Mesenchymal stem cell (in vitro differentiated cells and primary cell): ENCODE data around the gene TBC1D16.

ENCODE experiments used
- DNase-seq: peaks from one replicate; pipeline ENCODE4 v3.0.0-alpha.2; 2013
- H2AFZ ChIP-seq: one replicate; pipeline ENCODE4 v1.6.1; 2013; ENCODE audit warnings: low read depth, mild to moderate bottlenecking, control low read depth, inconsistent platforms, low read length, moderate library complexity
- H2AK5ac ChIP-seq: 2 replicates; pipeline ENCODE4 v1.6.1; 2013; ENCODE audit warnings: low read length, moderate library complexity, mild to moderate bottlenecking, inconsistent platforms; ENCODE audit not compliant: severe bottlenecking
- H2BK120ac ChIP-seq: one replicate; pipeline ENCODE4 v1.6.1; 2013; ENCODE audit warnings: low read depth, mild to moderate bottlenecking, inconsistent platforms, low read length, moderate library complexity
- H2BK12ac ChIP-seq, 2 experiments: one replicate each; pipeline ENCODE4 v1.6.1; 2013; ENCODE audit warnings: inconsistent platforms in 2 of 2, low read length in 2 of 2, mild to moderate bottlenecking in 2 of 2, moderate library complexity in 2 of 2, control low read depth in 1 of 2
- H2BK15ac ChIP-seq: one replicate; pipeline ENCODE4 v1.6.1; 2013; ENCODE audit warnings: mild to moderate bottlenecking, low read depth, inconsistent platforms; ENCODE audit not compliant: poor library complexity, severe bottlenecking
- H2BK5ac ChIP-seq: 2 replicates; pipeline ENCODE4 v1.6.1; 2013; ENCODE audit warnings: low read depth, mild to moderate bottlenecking, low read length, control low read depth, inconsistent platforms; ENCODE audit not compliant: poor library complexity, severe bottlenecking
- H3K14ac ChIP-seq, 2 experiments: one replicate each; pipeline ENCODE4 v1.6.1; 2013; ENCODE audit warnings: inconsistent platforms in 2 of 2, low read length in 2 of 2, control low read depth in 1 of 2, mild to moderate bottlenecking in 1 of 2, moderate library complexity in 1 of 2
- H3K18ac ChIP-seq, 2 experiments: one replicate each; pipeline ENCODE4 v1.6.1; 2013; ENCODE audit warnings: inconsistent platforms in 2 of 2, low read length in 2 of 2, control low read depth in 1 of 2, low read depth in 1 of 2, mild to moderate bottlenecking in 1 of 2
- H3K23ac ChIP-seq, 2 experiments: one replicate each; pipeline ENCODE4 v1.6.1; 2013; ENCODE audit warnings: inconsistent platforms in 2 of 2, low read length in 2 of 2, mild to moderate bottlenecking in 2 of 2, moderate library complexity in 2 of 2, control low read depth in 1 of 2
- H3K27ac ChIP-seq: 2 replicates; pipeline ENCODE4 v1.5.1; 2013; ENCODE audit warnings: mild to moderate bottlenecking, moderate library complexity, low read length, control low read depth, inconsistent platforms; ENCODE audit not compliant: poor library complexity, severe bottlenecking
- H3K27me3 ChIP-seq, 2 experiments: 2 replicates each; pipeline versions ENCODE4 v1.6.1 to v1.7.0; 2013; ENCODE audit warnings: low read length in 2 of 2, mild to moderate bottlenecking in 2 of 2, moderate library complexity in 2 of 2, control low read depth in 1 of 2, inconsistent platforms in 1 of 2; ENCODE audit not compliant: control insufficient read depth in 1 of 2, insufficient read depth in 1 of 2
- H3K36me3 ChIP-seq, 2 experiments: 2 replicates each; pipeline versions ENCODE4 v1.6.1 to v1.7.0; 2013; ENCODE audit warnings: low read length in 2 of 2, control low read depth in 1 of 2, inconsistent platforms in 1 of 2, low read depth in 1 of 2, mild to moderate bottlenecking in 1 of 2; ENCODE audit not compliant: insufficient read depth in 2 of 2, control insufficient read depth in 1 of 2
- H3K4ac ChIP-seq, 2 experiments: one replicate each; pipeline ENCODE4 v1.6.1; 2013; ENCODE audit warnings: inconsistent platforms in 2 of 2, low read length in 2 of 2, mild to moderate bottlenecking in 2 of 2, moderate library complexity in 2 of 2, control low read depth in 1 of 2, low read depth in 1 of 2
- H3K4me1 ChIP-seq: 2 replicates; pipeline ENCODE4 v1.6.1; 2013; ENCODE audit warnings: low read depth, low read length, control low read depth; ENCODE audit not compliant: control insufficient read depth, insufficient read depth
- H3K4me2 ChIP-seq: 2 replicates; pipeline ENCODE4 v1.6.1; 2013; ENCODE audit warnings: low read length, mild to moderate bottlenecking, inconsistent platforms; ENCODE audit not compliant: poor library complexity, severe bottlenecking
- H3K4me3 ChIP-seq, 2 experiments: 2 replicates each; pipeline versions ENCODE4 v1.5.1 to v1.7.0; 2013; ENCODE audit warnings: low read length in 2 of 2, mild to moderate bottlenecking in 2 of 2, control low read depth in 1 of 2, low read depth in 1 of 2; ENCODE audit not compliant: insufficient read depth in 1 of 2
- H3K79me1 ChIP-seq: replicated peaks from 2 replicates; pipeline ENCODE4 v1.6.1; 2013; ENCODE audit warnings: mild to moderate bottlenecking, control low read depth, low read length, inconsistent platforms; ENCODE audit not compliant: poor library complexity, severe bottlenecking
- H3K9ac ChIP-seq: 2 replicates; pipeline ENCODE4 v1.7.0; 2013; ENCODE audit warnings: mild to moderate bottlenecking, low read length, moderate library complexity
- H3K9me3 ChIP-seq: 2 replicates; pipeline ENCODE4 v1.7.0; 2013; ENCODE audit warnings: mild to moderate bottlenecking, low read length; ENCODE audit not compliant: control insufficient read depth
- H4K8ac ChIP-seq: one replicate; pipeline ENCODE4 v1.6.1; 2013; ENCODE audit warnings: inconsistent platforms, mild to moderate bottlenecking, low read length, moderate library complexity
- H4K91ac ChIP-seq: one replicate; pipeline ENCODE4 v1.6.1; 2013; ENCODE audit warnings: mild to moderate bottlenecking, low read length, inconsistent platforms
- WGBS: methylation state at CpG from one replicate; pipeline ENCODE4 v1.1.7; 2013; ENCODE audit warnings: mixed read lengths; 5-methylcytosine and 5-hydroxymethylcytosine counted together

TBC1D16 gene

GRCh38 chr17:80051681-80052080 lies 16.0 kb upstream of the TBC1D16 start:
- Histone ChIP-seq H4K8ac (no peak overlapping the region), H3K9ac (no peak overlapping the region), H2BK15ac (no peak overlapping the region), H3K4ac (no peak overlapping the region), H3K4me1 (no peaks in the 10 kb centered on the region), H3K4me3 (no peak overlapping the region), H2AFZ (no peak overlapping the region), H2BK5ac (no peak overlapping the region), H2BK120ac (no peak overlapping the region), H3K4me2 (no peak overlapping the region), H4K91ac (no peak overlapping the region), H3K14ac (no peak overlapping the region), H3K9me3 (no peaks in the 10 kb centered on the region), H2BK12ac (no peak overlapping the region), H3K36me3 (peaks cover 19 to 26% of the 10 kb centered on the region in 2 experiments), H3K27ac (no peak overlapping the region), H3K23ac (no peak overlapping the region), H3K18ac (no peak overlapping the region), H3K79me1 (no peaks in the 10 kb centered on the region), H2AK5ac (no peak overlapping the region), H3K27me3 (no peaks in the 10 kb centered on the region)
- WGBS: 97% methylated on average over 11 of the region's 11 CpGs
- DNase-seq: no peak

- Histone ChIP-seq H3K9me3 (no peaks in the 10 kb centered on the region), H2BK5ac (no peak overlapping the region), H2AFZ (no peak overlapping the region), H3K79me1 (no peaks in the 10 kb centered on the region), H3K18ac (no peak overlapping the region), H2AK5ac (no peak overlapping the region), H2BK12ac (no peak overlapping the region), H2BK15ac (no peak overlapping the region), H3K9ac (no peak overlapping the region), H3K27me3 (no peaks in the 10 kb centered on the region), H4K8ac (no peak overlapping the region), H3K27ac (no peak overlapping the region), H3K4me1 (no peaks in the 10 kb centered on the region), H3K4ac (no peak overlapping the region), H2BK120ac (no peak overlapping the region), H3K4me3 (no peak overlapping the region), H4K91ac (no peak overlapping the region), H3K4me2 (no peak overlapping the region), H3K36me3 (peaks cover 19 to 26% of the 10 kb centered on the region in 2 experiments), H3K23ac (no peak overlapping the region), H3K14ac (peak overlapping the region in 1 of 2 experiments; percentile 1)
- no peak for DNase-seq
- WGBS: 97% methylated on average over 15 of the region's 16 CpGs
Observed at GRCh38 chr17:80050706-80051105, 15.0 kb upstream of the TBC1D16 start.

- no peak overlapping the region for H3K27ac ChIP-seq
- H2AK5ac ChIP-seq: no peak overlapping the region
- no peak overlapping the region for H2BK12ac ChIP-seq
- H2BK5ac ChIP-seq: no peak overlapping the region
- no peaks in the 10 kb centered on the region for H3K79me1 ChIP-seq
- no peak overlapping the region for H3K9ac ChIP-seq
- H2BK15ac ChIP-seq: no peak overlapping the region
- no peak overlapping the region for H4K8ac ChIP-seq
- no peaks in the 10 kb centered on the region for H3K4me1 ChIP-seq
- H3K4me2 ChIP-seq: no peak overlapping the region
- no peaks in the 10 kb centered on the region for H3K9me3 ChIP-seq
- H4K91ac ChIP-seq: peak overlapping the region; percentile 11
- no peak overlapping the region for H3K4ac ChIP-seq
- no peak for DNase-seq
- H3K27me3 ChIP-seq: no peaks in the 10 kb centered on the region
- H3K4me3 ChIP-seq: no peak overlapping the region
- H2BK120ac ChIP-seq: no peak overlapping the region
- no peak overlapping the region for H3K18ac ChIP-seq
- H2AFZ ChIP-seq: no peak overlapping the region
- 96% methylated on average over 21 of the region's 21 CpGs for WGBS
- no peak overlapping the region for H3K23ac ChIP-seq
- peaks cover 19 to 26% of the 10 kb centered on the region in 2 experiments for H3K36me3 ChIP-seq
- no peak overlapping the region for H3K14ac ChIP-seq
Observed at GRCh38 chr17:80049986-80050385, 14.3 kb upstream of the TBC1D16 start.

- Histone ChIP-seq H3K27ac (no peak overlapping the region), H3K36me3 (peaks cover 21 to 38% of the 10 kb centered on the region in 2 experiments), H3K14ac (no peak overlapping the region), H3K4me2 (no peak overlapping the region), H2AK5ac (no peak overlapping the region), H3K4me1 (no peaks in the 10 kb centered on the region), H2BK15ac (no peak overlapping the region), H4K91ac (no peak overlapping the region), H3K4ac (no peak overlapping the region), H3K23ac (no peak overlapping the region), H4K8ac (no peak overlapping the region), H2BK120ac (no peak overlapping the region), H2AFZ (no peak overlapping the region), H3K27me3 (no peaks in the 10 kb centered on the region), H3K9ac (no peak overlapping the region), H3K9me3 (peaks cover 5% of the 10 kb centered on the region), H2BK12ac (no peak overlapping the region), H3K18ac (no peak overlapping the region), H3K4me3 (no peak overlapping the region), H3K79me1 (no peaks in the 10 kb centered on the region), H2BK5ac (no peak overlapping the region)
- DNase-seq: no peak
- 96% methylated on average over 9 of the region's 11 CpGs for WGBS
Observed at GRCh38 chr17:80047176-80047575, 11.5 kb upstream of the TBC1D16 start.
